ENCODE measurements around the gene RSPH6A. TPM values are rescaled to one million over a fixed set of nuclear protein-coding genes. Genes with fewer than 3 reads are reported as not detected.

The RSPH6A gene
- total and polyA plus RNA-seq, 2 of the 13 experiments (the other 11 are each of a cell fraction or from before 2014, with no cell fraction given), result 0.07 TPM; not detected in 1

DNA sequence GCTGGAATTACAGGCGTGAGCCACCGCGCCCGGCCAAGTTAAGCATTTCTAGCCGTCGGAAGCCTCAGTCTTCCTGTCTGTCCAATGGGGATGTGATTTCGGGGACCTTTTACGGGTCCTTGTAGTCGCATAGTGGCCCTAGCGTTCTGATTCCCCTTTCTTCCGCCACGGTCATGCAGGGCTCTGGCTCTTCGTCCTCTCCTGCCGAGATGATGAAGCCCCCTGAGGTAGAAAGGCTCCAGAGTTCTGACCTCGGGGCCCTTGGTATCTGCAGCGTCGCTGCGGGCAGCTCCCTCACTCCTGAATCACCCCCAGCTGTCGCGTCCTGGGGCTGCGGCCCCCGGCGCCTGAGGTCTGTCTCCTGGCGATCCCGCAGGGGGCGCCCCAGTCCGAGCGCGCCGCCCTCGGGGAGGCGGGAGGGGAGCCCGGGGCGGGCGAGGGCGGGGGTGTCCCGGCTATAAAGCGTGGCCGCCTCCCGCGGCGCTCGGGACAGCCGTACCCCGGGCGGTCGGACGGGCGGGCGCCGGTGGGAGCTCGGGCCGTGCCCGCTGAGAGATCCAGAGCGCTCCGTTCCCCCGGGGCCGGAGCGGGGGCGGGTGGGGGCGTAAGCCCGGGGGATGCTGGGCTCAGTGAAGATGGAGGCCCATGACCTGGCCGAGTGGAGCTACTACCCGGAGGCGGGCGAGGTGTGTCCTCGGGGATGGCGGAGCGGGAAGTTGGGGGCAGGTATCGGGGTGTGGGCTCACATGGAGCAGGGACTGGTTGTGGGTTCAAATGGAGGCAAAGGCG, 48.9 kb upstream of the RSPH6A start, which contains the start of gene FOXA3 (continued):
- TF ChIP-seq ZNF383 (CRISPR knock-in tag; IDR thresholded peaks at IDR 0.05; ENCODE audit: borderline replicate concordance) (no peak), JUND (CRISPR knock-in tag; IDR thresholded peaks at IDR 0.05) (no peak), SRSF1 (optimal IDR thresholded peaks at IDR 0.05; ENCODE audit: low read depth, low read length) (peak; percentile 95), ZNF703 (CRISPR knock-in tag; IDR thresholded peaks at IDR 0.05; ENCODE audit: borderline replicate concordance) (no peak), RARG (CRISPR knock-in tag; IDR thresholded peaks at IDR 0.05; ENCODE audit: low read depth) (no peak), IRF2 (CRISPR knock-in tag; IDR thresholded peaks at IDR 0.05) (peak; percentile 47; the same call in 1 of the 2 replicates), ZNF33B (CRISPR knock-in tag; IDR thresholded peaks at IDR 0.05) (no peak), ISL2 (CRISPR knock-in tag; IDR thresholded peaks at IDR 0.05) (no peak), POLR2G (IDR thresholded peaks at IDR 0.05; ENCODE audit: low read depth, low read length) (peak; percentile 90), FOSL1 (CRISPR knock-in tag; IDR thresholded peaks at IDR 0.05; ENCODE audit: borderline replicate concordance) (no peak)
- TF ChIP-seq, protein P1, sequence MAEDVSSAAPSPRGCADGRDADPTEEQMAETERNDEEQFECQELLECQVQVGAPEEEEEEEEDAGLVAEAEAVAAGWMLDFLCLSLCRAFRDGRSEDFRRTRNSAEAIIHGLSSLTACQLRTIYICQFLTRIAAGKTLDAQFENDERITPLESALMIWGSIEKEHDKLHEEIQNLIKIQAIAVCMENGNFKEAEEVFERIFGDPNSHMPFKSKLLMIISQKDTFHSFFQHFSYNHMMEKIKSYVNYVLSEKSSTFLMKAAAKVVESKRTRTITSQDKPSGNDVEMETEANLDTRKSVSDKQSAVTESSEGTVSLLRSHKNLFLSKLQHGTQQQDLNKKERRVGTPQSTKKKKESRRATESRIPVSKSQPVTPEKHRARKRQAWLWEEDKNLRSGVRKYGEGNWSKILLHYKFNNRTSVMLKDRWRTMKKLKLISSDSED (CRISPR knock-in tag; IDR thresholded peaks at IDR 0.05), result no peak
- TF ChIP-seq, protein P2, sequence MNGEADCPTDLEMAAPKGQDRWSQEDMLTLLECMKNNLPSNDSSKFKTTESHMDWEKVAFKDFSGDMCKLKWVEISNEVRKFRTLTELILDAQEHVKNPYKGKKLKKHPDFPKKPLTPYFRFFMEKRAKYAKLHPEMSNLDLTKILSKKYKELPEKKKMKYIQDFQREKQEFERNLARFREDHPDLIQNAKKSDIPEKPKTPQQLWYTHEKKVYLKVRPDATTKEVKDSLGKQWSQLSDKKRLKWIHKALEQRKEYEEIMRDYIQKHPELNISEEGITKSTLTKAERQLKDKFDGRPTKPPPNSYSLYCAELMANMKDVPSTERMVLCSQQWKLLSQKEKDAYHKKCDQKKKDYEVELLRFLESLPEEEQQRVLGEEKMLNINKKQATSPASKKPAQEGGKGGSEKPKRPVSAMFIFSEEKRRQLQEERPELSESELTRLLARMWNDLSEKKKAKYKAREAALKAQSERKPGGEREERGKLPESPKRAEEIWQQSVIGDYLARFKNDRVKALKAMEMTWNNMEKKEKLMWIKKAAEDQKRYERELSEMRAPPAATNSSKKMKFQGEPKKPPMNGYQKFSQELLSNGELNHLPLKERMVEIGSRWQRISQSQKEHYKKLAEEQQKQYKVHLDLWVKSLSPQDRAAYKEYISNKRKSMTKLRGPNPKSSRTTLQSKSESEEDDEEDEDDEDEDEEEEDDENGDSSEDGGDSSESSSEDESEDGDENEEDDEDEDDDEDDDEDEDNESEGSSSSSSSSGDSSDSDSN (CRISPR knock-in tag; IDR thresholded peaks at IDR 0.05), result peak; percentile 58; the same call in 1 of the 2 replicates
- TF ChIP-seq, protein P3, sequence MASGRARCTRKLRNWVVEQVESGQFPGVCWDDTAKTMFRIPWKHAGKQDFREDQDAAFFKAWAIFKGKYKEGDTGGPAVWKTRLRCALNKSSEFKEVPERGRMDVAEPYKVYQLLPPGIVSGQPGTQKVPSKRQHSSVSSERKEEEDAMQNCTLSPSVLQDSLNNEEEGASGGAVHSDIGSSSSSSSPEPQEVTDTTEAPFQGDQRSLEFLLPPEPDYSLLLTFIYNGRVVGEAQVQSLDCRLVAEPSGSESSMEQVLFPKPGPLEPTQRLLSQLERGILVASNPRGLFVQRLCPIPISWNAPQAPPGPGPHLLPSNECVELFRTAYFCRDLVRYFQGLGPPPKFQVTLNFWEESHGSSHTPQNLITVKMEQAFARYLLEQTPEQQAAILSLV (CRISPR knock-in tag; IDR thresholded peaks at IDR 0.05; ENCODE audit: borderline replicate concordance), result no peak
- TF ChIP-seq, protein P4, sequence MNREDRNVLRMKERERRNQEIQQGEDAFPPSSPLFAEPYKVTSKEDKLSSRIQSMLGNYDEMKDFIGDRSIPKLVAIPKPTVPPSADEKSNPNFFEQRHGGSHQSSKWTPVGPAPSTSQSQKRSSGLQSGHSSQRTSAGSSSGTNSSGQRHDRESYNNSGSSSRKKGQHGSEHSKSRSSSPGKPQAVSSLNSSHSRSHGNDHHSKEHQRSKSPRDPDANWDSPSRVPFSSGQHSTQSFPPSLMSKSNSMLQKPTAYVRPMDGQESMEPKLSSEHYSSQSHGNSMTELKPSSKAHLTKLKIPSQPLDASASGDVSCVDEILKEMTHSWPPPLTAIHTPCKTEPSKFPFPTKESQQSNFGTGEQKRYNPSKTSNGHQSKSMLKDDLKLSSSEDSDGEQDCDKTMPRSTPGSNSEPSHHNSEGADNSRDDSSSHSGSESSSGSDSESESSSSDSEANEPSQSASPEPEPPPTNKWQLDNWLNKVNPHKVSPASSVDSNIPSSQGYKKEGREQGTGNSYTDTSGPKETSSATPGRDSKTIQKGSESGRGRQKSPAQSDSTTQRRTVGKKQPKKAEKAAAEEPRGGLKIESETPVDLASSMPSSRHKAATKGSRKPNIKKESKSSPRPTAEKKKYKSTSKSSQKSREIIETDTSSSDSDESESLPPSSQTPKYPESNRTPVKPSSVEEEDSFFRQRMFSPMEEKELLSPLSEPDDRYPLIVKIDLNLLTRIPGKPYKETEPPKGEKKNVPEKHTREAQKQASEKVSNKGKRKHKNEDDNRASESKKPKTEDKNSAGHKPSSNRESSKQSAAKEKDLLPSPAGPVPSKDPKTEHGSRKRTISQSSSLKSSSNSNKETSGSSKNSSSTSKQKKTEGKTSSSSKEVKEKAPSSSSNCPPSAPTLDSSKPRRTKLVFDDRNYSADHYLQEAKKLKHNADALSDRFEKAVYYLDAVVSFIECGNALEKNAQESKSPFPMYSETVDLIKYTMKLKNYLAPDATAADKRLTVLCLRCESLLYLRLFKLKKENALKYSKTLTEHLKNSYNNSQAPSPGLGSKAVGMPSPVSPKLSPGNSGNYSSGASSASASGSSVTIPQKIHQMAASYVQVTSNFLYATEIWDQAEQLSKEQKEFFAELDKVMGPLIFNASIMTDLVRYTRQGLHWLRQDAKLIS (CRISPR knock-in tag; IDR thresholded peaks at IDR 0.05), result 0 out of 2 replicates have a peak, but pooled peaks have one; percentile 30
- TF ChIP-seq, protein P5, sequence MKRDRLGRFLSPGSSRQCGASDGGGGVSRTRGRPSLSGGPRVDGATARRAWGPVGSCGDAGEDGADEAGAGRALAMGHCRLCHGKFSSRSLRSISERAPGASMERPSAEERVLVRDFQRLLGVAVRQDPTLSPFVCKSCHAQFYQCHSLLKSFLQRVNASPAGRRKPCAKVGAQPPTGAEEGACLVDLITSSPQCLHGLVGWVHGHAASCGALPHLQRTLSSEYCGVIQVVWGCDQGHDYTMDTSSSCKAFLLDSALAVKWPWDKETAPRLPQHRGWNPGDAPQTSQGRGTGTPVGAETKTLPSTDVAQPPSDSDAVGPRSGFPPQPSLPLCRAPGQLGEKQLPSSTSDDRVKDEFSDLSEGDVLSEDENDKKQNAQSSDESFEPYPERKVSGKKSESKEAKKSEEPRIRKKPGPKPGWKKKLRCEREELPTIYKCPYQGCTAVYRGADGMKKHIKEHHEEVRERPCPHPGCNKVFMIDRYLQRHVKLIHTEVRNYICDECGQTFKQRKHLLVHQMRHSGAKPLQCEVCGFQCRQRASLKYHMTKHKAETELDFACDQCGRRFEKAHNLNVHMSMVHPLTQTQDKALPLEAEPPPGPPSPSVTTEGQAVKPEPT (CRISPR knock-in tag; IDR thresholded peaks at IDR 0.05; ENCODE audit: low read depth), result no peak
- TF ChIP-seq, protein P6, sequence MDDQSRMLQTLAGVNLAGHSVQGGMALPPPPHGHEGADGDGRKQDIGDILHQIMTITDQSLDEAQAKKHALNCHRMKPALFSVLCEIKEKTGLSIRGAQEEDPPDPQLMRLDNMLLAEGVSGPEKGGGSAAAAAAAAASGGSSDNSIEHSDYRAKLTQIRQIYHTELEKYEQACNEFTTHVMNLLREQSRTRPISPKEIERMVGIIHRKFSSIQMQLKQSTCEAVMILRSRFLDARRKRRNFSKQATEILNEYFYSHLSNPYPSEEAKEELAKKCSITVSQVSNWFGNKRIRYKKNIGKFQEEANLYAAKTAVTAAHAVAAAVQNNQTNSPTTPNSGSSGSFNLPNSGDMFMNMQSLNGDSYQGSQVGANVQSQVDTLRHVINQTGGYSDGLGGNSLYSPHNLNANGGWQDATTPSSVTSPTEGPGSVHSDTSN (CRISPR knock-in tag; IDR thresholded peaks at IDR 0.05; ENCODE audit: borderline replicate concordance), result no peak; the same call in 1 of the 2 replicates

All from HepG2 (cell line).